NOMO-1 treated with DMSO at 0.1 percent for 48 hours (cell line): ENCODE measurements around the gene OBSCN.

Source experiments
- DNase-seq: peaks from one replicate; lab custom pipeline; 2025; ENCODE audit not compliant: unreplicated experiment; lab: John Stamatoyannopoulos, UW

OBSCN gene

DNA sequence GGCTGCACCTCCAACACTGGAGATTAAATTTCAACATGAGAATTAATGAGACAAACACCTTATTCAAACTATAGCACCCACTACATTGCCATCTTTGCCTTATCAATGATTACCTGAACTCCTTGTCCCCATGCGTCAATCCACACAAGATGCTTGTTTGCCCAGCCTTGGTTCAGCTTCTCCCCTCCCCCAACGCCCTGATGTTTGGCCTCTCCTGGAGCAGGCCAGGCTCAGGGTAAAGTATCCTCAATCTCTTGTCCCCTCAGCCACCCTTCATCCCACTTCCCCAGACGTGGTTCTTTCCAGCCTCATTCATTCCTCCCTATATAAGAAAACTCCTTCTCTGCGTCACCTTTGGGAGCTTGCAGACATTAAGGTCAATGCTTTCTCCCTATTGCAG lies 220.6 kb downstream of the OBSCN start:
- no peak for DNase-seq
